Stomach smooth muscle (tissue), 2 donors: Measurements from ENCODE around the gene TRIM4.
"Not testable (repeated sequence)": the region's sequence is repeated elsewhere in the genome, so short reads cannot be mapped to it uniquely, and the experiment has no call there.

ENCODE experiments used
- H3K27ac ChIP-seq: one replicate; pipeline ENCODE4 v1.7.0; 2013; ENCODE audit warnings: mild to moderate bottlenecking, low read length, inconsistent platforms
- H3K27me3 ChIP-seq, 2 donors: one replicate each; pipeline ENCODE4 v1.7.0; 2013; ENCODE audit warnings: low read length in 2 of 2; ENCODE audit not compliant: insufficient read depth in 2 of 2, control insufficient read depth in 1 of 2
- H3K36me3 ChIP-seq, 2 donors: one replicate each; pipeline ENCODE4 v1.7.0; 2013; ENCODE audit warnings: low read length in 2 of 2; ENCODE audit not compliant: control insufficient read depth in 2 of 2, insufficient read depth in 2 of 2
- H3K4me1 ChIP-seq: one replicate; pipeline ENCODE4 v1.7.0; 2013; ENCODE audit warnings: low read length; ENCODE audit not compliant: control insufficient read depth, insufficient read depth
- H3K4me3 ChIP-seq, 2 donors: one replicate each; pipeline ENCODE4 v1.7.0; 2013; ENCODE audit warnings: low read length in 2 of 2
- H3K9ac ChIP-seq, 2 donors: one replicate each; pipeline ENCODE4 v1.7.0; 2013; ENCODE audit warnings: low read length in 2 of 2, mild to moderate bottlenecking in 1 of 2
- H3K9me3 ChIP-seq, 2 donors: one replicate each; pipeline ENCODE4 v1.7.0; 2013; ENCODE audit warnings: low read length in 2 of 2; ENCODE audit not compliant: control insufficient read depth in 2 of 2
- donor health status: healthy.
- donor health status: Pancreatic carcinoma.

TRIM4 gene

GRCh38 chr7:99918959-99919813, at the start of gene TRIM4:
TRIM4 (minus strand) TSS chr7:99919530; CDS start chr7:99919401, 129 bp downstream.
- peaks cover 24% of the 10 kb centered on the region for H3K4me1 ChIP-seq
- peak within 1 kb of the TSS; percentile 89 for H3K27ac ChIP-seq
- H3K9me3 ChIP-seq = no peaks in the 10 kb centered on the region
- no peaks in the 10 kb centered on the region for H3K27me3 ChIP-seq
- peak within 1 kb of the TSS; percentile 91 to 95 for H3K4me3 ChIP-seq
- H3K9ac ChIP-seq = peak within 1 kb of the TSS; percentile 92 to 93
- peaks cover 15% of the 10 kb centered on the region in 2 donors for H3K36me3 ChIP-seq

- Histone ChIP-seq H3K9me3 (no peaks in the 10 kb centered on the region), H3K36me3 (no peaks in the 10 kb centered on the region), H3K9ac (no peak overlapping the region), H3K4me1 (no peaks in the 10 kb centered on the region), H3K27ac (no peak overlapping the region), H3K27me3 (peaks cover 3 to 19% of the 10 kb centered on the region in 2 donors), H3K4me3 (no peak overlapping the region)
Observed at GRCh38 chr7:99958564-99959227, 39.4 kb upstream of the TRIM4 start.

GRCh38 chr7:99955247-99955646, 35.9 kb upstream of the TRIM4 start:
- Histone ChIP-seq H3K27ac (no peak overlapping the region), H3K9ac (no peak overlapping the region), H3K9me3 (peaks cover 0 to 2% of the 10 kb centered on the region in 2 donors), H3K27me3 (peaks cover 3 to 8% of the 10 kb centered on the region in 2 donors), H3K4me3 (no peak overlapping the region), H3K36me3 (no peaks in the 10 kb centered on the region), H3K4me1 (no peaks in the 10 kb centered on the region)

- H3K36me3 ChIP-seq, H3K9ac ChIP-seq, H3K4me1 ChIP-seq, H3K4me3 ChIP-seq, H3K27me3 ChIP-seq, H3K9me3 ChIP-seq, H3K27ac ChIP-seq: not testable (repeated sequence)
Observed at GRCh38 chr7:99954643-99955042, 35.3 kb upstream of the TRIM4 start.

GRCh38 chr7:99953649-99954048, 34.3 kb upstream of the TRIM4 start:
- Histone ChIP-seq H3K9me3 (peaks cover 0 to 2% of the 10 kb centered on the region in 2 donors), H3K36me3 (no peaks in the 10 kb centered on the region), H3K9ac (no peak overlapping the region), H3K4me3 (no peak overlapping the region), H3K27me3 (peaks cover 3% of the 10 kb centered on the region in 2 donors), H3K4me1 (no peaks in the 10 kb centered on the region), H3K27ac (no peak overlapping the region)

GRCh38 chr7:99952649-99953048, 33.3 kb upstream of the TRIM4 start:
- H3K27ac ChIP-seq, H3K9ac ChIP-seq: not testable (repeated sequence)

GRCh38 chr7:99950819-99951218, 31.5 kb upstream of the TRIM4 start:
- H3K9ac ChIP-seq, H3K27ac ChIP-seq, H3K9me3 ChIP-seq, H3K4me3 ChIP-seq, H3K36me3 ChIP-seq, H3K27me3 ChIP-seq, H3K4me1 ChIP-seq: not testable (repeated sequence)

More at GRCh38 chr7:99952649-99953048, 33.3 kb upstream of the TRIM4 start:
- not testable (repeated sequence) for H3K4me3 ChIP-seq, H3K9me3 ChIP-seq, H3K27me3 ChIP-seq, H3K4me1 ChIP-seq, H3K36me3 ChIP-seq

- H3K27me3 ChIP-seq = peaks cover 0 to 2% of the 10 kb centered on the region in 2 donors
- H3K4me1 ChIP-seq = no peaks in the 10 kb centered on the region
- H3K9ac ChIP-seq = no peak overlapping the region
- peaks cover 0 to 2% of the 10 kb centered on the region in 2 donors for H3K9me3 ChIP-seq
- no peak overlapping the region for H3K4me3 ChIP-seq
- no peak overlapping the region for H3K27ac ChIP-seq
- no peaks in the 10 kb centered on the region for H3K36me3 ChIP-seq
Observed at GRCh38 chr7:99949645-99950228, 30.4 kb upstream of the TRIM4 start.

GRCh38 chr7:99947608-99948007, 28.3 kb upstream of the TRIM4 start:
- H3K4me1 ChIP-seq = no peaks in the 10 kb centered on the region
- no peak overlapping the region for H3K4me3 ChIP-seq
- H3K9ac ChIP-seq = no peak overlapping the region
- no peaks in the 10 kb centered on the region for H3K36me3 ChIP-seq
- no peak overlapping the region for H3K27ac ChIP-seq
- H3K27me3 ChIP-seq = peaks cover 2 to 4% of the 10 kb centered on the region in 2 donors
- H3K9me3 ChIP-seq = peaks cover 0 to 2% of the 10 kb centered on the region in 2 donors

- no peaks in the 10 kb centered on the region for H3K4me1 ChIP-seq
- no peaks in the 10 kb centered on the region for H3K36me3 ChIP-seq
- no peak overlapping the region for H3K27ac ChIP-seq
- no peaks in the 10 kb centered on the region for H3K9me3 ChIP-seq
- no peak overlapping the region for H3K4me3 ChIP-seq
- H3K9ac ChIP-seq = no peak overlapping the region
- H3K27me3 ChIP-seq = peaks cover 2 to 4% of the 10 kb centered on the region in 2 donors
Observed at GRCh38 chr7:99944497-99945070, 25.3 kb upstream of the TRIM4 start.
